ENCODE data around the gene PRPF40A.

DNA sequence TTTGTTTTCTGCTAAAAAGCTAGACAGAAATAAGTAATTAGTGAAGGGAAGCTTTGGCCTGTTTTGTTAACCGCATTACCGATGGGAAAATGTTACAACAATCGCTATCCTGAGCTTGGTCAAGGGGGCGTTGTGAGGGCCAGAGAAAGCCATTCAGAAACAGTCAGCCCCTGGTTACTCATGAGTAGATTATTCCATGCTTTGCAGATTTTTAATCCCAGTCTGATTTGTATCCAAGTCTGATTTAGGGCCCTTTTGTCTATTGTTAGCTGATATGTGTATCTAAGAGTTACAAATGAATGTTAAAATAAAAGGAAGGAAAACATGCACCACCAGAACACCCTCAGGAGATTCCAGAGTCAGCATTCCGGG is 99.1 kb downstream of the PRPF40A start:
- TF ChIP-seq POLR2A (IDR thresholded peaks at IDR 0.05), result no peak
- TF ChIP-seq, protein P1, sequence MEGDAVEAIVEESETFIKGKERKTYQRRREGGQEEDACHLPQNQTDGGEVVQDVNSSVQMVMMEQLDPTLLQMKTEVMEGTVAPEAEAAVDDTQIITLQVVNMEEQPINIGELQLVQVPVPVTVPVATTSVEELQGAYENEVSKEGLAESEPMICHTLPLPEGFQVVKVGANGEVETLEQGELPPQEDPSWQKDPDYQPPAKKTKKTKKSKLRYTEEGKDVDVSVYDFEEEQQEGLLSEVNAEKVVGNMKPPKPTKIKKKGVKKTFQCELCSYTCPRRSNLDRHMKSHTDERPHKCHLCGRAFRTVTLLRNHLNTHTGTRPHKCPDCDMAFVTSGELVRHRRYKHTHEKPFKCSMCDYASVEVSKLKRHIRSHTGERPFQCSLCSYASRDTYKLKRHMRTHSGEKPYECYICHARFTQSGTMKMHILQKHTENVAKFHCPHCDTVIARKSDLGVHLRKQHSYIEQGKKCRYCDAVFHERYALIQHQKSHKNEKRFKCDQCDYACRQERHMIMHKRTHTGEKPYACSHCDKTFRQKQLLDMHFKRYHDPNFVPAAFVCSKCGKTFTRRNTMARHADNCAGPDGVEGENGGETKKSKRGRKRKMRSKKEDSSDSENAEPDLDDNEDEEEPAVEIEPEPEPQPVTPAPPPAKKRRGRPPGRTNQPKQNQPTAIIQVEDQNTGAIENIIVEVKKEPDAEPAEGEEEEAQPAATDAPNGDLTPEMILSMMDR (IDR thresholded peaks at IDR 0.05), result no peak

Data from right lobe of liver (tissue), 4 donors.